H1 (cell line): ENCODE data around the gene ZNF611. TPM values are rescaled to one million over a fixed set of nuclear protein-coding genes. Genes with fewer than 3 reads are reported as not detected.
A peak's percentile ranks its signal among the peaks of the same experiment; 100 is the strongest.

Experiments
- CTCF ChIA-PET: fragments of 300-600 bp; sonication (Branson Sonifier 250); formaldehyde crosslinking; loops from one replicate; lab custom pipeline; 2021; ENCODE audit not compliant: partially characterized antibody; lab: Charles Lee
- POLR2A ChIA-PET: fragments of 300-600 bp; sonication (Branson Sonifier 250); formaldehyde crosslinking; loops from one replicate; lab custom pipeline; 2021; ENCODE audit warnings: inconsistent platforms; ENCODE audit not compliant: partially characterized antibody; lab: Charles Lee
- DNase-seq, 2 experiments: peaks; one replicate each; pipeline versions ENCODE4 v3.0.0 to v3.0.0-alpha.2; 2010 to 2022; ENCODE audit warnings: low spot score in 2 of 2, low read depth in 1 of 2, mixed read lengths in 1 of 2
- FAIRE-seq: peaks from 2 replicates; lab custom pipeline; 2011; peaks lifted over from hg19 to GRCh38; lab: Jason Lieb, UNC
- H2AFZ ChIP-seq: 2 replicates; pipeline ENCODE4 v1.8.1; 2012; ENCODE audit warnings: low read length, inconsistent platforms
- H2AK5ac ChIP-seq: 2 replicates; pipeline ENCODE4 v1.6.1; 2013; ENCODE audit warnings: low read depth, low read length
- H2BK120ac ChIP-seq: replicated peaks from 2 replicates; pipeline ENCODE3; 2013; ENCODE audit warnings: low read depth, low read length, inconsistent platforms
- H2BK12ac ChIP-seq: 2 replicates; pipeline ENCODE4 v1.6.1; 2013; ENCODE audit warnings: low read depth, low read length
- H2BK15ac ChIP-seq: 2 replicates; pipeline ENCODE4 v1.6.1; 2013; ENCODE audit warnings: low read length
- H2BK20ac ChIP-seq: 2 replicates; pipeline ENCODE4 v1.6.1; 2013; ENCODE audit warnings: low read length
- H2BK5ac ChIP-seq: 2 replicates; pipeline ENCODE4 v1.6.1; 2013; ENCODE audit warnings: low read depth, low read length
- H3K14ac ChIP-seq: 2 replicates; pipeline ENCODE4 v1.6.1; 2013; ENCODE audit warnings: inconsistent platforms; ENCODE audit not compliant: insufficient read length
- H3K18ac ChIP-seq: 2 replicates; pipeline ENCODE4 v1.6.1; 2013; ENCODE audit warnings: low read length; ENCODE audit errors: extremely low read depth
- H3K23ac ChIP-seq: 2 replicates; pipeline ENCODE4 v1.6.1; 2013; ENCODE audit warnings: inconsistent platforms; ENCODE audit not compliant: insufficient read length
- H3K23me2 ChIP-seq: 2 replicates; pipeline ENCODE4 v1.6.1; 2013; ENCODE audit warnings: low read depth, low read length
- H3K27ac ChIP-seq: 2 replicates; pipeline ENCODE4 v1.6.1; 2011; ENCODE audit warnings: low read depth, low read length, inconsistent platforms
- H3K27me3 ChIP-seq, 4 experiments: replicated peaks in 1 of 4; 1 replicate in 1 of 4; 2 replicates in 3 of 4; pipeline versions ENCODE4 v1.6.1 to v1.8.1; 2011 to 2013; ENCODE audit warnings: low read length in 3 of 4, mild to moderate bottlenecking in 3 of 4, inconsistent platforms in 2 of 4, mixed read lengths in 2 of 4, moderate library complexity in 1 of 4; ENCODE audit not compliant: control insufficient read depth in 3 of 4, insufficient read depth in 3 of 4; ENCODE audit errors: extremely low read depth in 1 of 4
- H3K36me3 ChIP-seq, 4 experiments: 2 replicates each; pipeline versions ENCODE4 v1.6.1 to v1.8.1; 2011 to 2013; ENCODE audit warnings: mild to moderate bottlenecking in 4 of 4, low read length in 3 of 4, moderate library complexity in 2 of 4, control low read depth in 1 of 4, inconsistent platforms in 1 of 4; ENCODE audit not compliant: insufficient read depth in 4 of 4, control insufficient read depth in 2 of 4
- H3K4ac ChIP-seq: replicated peaks from 2 replicates; pipeline ENCODE3; 2013; ENCODE audit warnings: low read length, low read depth, mixed read lengths, inconsistent platforms; ENCODE audit not compliant: insufficient read length
- H3K4me1 ChIP-seq, 4 experiments: replicated peaks in 1 of 4; 1 replicate in 1 of 4; 2 replicates in 3 of 4; pipeline versions ENCODE4 v1.6.1 to v1.8.1; 2011 to 2013; ENCODE audit warnings: low read length in 3 of 4, inconsistent platforms in 2 of 4, mixed read lengths in 1 of 4; ENCODE audit not compliant: insufficient read depth in 4 of 4, control insufficient read depth in 3 of 4
- H3K4me2 ChIP-seq, 2 experiments: 2 replicates each; pipeline versions ENCODE4 v1.6.1 to v1.8.1; 2011 to 2013; ENCODE audit warnings: low read depth in 2 of 2, low read length in 2 of 2, control low read depth in 1 of 2, inconsistent platforms in 1 of 2, mild to moderate bottlenecking in 1 of 2; ENCODE audit not compliant: insufficient read depth in 1 of 2
- H3K4me3 ChIP-seq, 4 experiments: fragments of 200-600, 300-600 bp in 1 of 4; sonication (generic), shearing (Covaris generic), sonication (Bioruptor Twin) in 1 of 4; 2 replicates each; pipeline versions ENCODE4 v1.5.1 to v1.8.1; 2011 to 2016; ENCODE audit warnings: low read length in 4 of 4, low read depth in 3 of 4, control low read depth in 2 of 4, inconsistent platforms in 2 of 4, mild to moderate bottlenecking in 2 of 4, mixed read lengths in 1 of 4, moderate library complexity in 1 of 4; ENCODE audit not compliant: insufficient read depth in 2 of 4; ENCODE audit errors: extremely low read depth in 1 of 4
- H3K56ac ChIP-seq: replicated peaks from 2 replicates; pipeline ENCODE3; 2013; ENCODE audit warnings: low read depth, mild to moderate bottlenecking, mixed read lengths, low read length, inconsistent platforms; ENCODE audit not compliant: insufficient read length
- H3K79me1 ChIP-seq: 2 replicates; pipeline ENCODE4 v1.6.1; 2013; ENCODE audit warnings: low read depth, low read length, control low read depth
- H3K79me2 ChIP-seq, 2 experiments: 2 replicates each; pipeline versions ENCODE4 v1.6.1 to v1.8.1; 2012 to 2013; ENCODE audit warnings: low read length in 2 of 2, mild to moderate bottlenecking in 2 of 2, inconsistent platforms in 1 of 2; ENCODE audit not compliant: insufficient read depth in 2 of 2, control insufficient read depth in 1 of 2
- H3K9ac ChIP-seq, 4 experiments: replicated peaks in 1 of 4; 1 replicate in 1 of 4; 2 replicates in 3 of 4; pipeline versions ENCODE4 v1.6.1 to v1.8.1; 2011 to 2013; ENCODE audit warnings: low read depth in 3 of 4, low read length in 3 of 4, control low read depth in 2 of 4, mild to moderate bottlenecking in 2 of 4, moderate library complexity in 2 of 4, inconsistent platforms in 1 of 4; ENCODE audit errors: extremely low read depth in 1 of 4
- H3K9me3 ChIP-seq, 2 experiments: 2 replicates each; pipeline versions ENCODE4 v1.6.1 to v1.8.1; 2012 to 2013; ENCODE audit warnings: mild to moderate bottlenecking in 2 of 2, moderate library complexity in 2 of 2, control low read depth in 1 of 2, inconsistent platforms in 1 of 2, low read depth in 1 of 2, low read length in 1 of 2, mixed read lengths in 1 of 2; ENCODE audit not compliant: insufficient read depth in 2 of 2
- H4K20me1 ChIP-seq, 2 experiments: replicated peaks in 1 of 2; 2 replicates each; pipeline versions ENCODE3 to v1.8.1; 2011 to 2013; ENCODE audit warnings: inconsistent platforms in 2 of 2, low read length in 2 of 2, mild to moderate bottlenecking in 1 of 2; ENCODE audit not compliant: insufficient read depth in 2 of 2, control insufficient read depth in 1 of 2
- H4K5ac ChIP-seq: 2 replicates; pipeline ENCODE4 v1.6.1; 2013; ENCODE audit warnings: low read length, low read depth, mixed read lengths, inconsistent platforms; ENCODE audit not compliant: insufficient read length
- H4K8ac ChIP-seq: 2 replicates; pipeline ENCODE4 v1.8.0; 2013; ENCODE audit warnings: mild to moderate bottlenecking, moderate library complexity, low read length, inconsistent platforms; ENCODE audit not compliant: insufficient read depth; ENCODE audit errors: extremely low read depth
- H4K91ac ChIP-seq: replicated peaks from 2 replicates; pipeline ENCODE3; 2013; ENCODE audit warnings: low read length, mixed read lengths, inconsistent platforms; ENCODE audit not compliant: insufficient read length
- CREB1 ChIP-seq: IDR thresholded peaks from 2 replicates; pipeline ENCODE4 v1.6.1; 2012; ENCODE audit warnings: inconsistent platforms
- CTCF ChIP-seq, 3 experiments: IDR thresholded peaks; 1 replicate in 2 of 3; 2 replicates in 1 of 3; pipeline versions ENCODE4 v1.5.1 to v1.6.1; 2011; ENCODE audit warnings: low read length in 3 of 3, mild to moderate bottlenecking in 3 of 3, inconsistent platforms in 2 of 3, low read depth in 1 of 3, moderate library complexity in 1 of 3; ENCODE audit not compliant: insufficient read depth in 1 of 3; ENCODE audit errors: control extremely low read depth in 1 of 3
- E2F6 ChIP-seq: IDR thresholded peaks from 2 replicates; pipeline ENCODE4 v1.6.1; 2012; ENCODE audit warnings: inconsistent platforms
- JUND ChIP-seq: IDR thresholded peaks from 2 replicates; pipeline ENCODE4 v1.6.1; 2011; ENCODE audit warnings: mild to moderate bottlenecking, improper control_type of control experiment, low read length
- KDM5A ChIP-seq: fragments of 200-600 bp; IDR thresholded peaks from 2 replicates; pipeline ENCODE4 v1.7.1; 2012; ENCODE audit warnings: mild to moderate bottlenecking, low read length, inconsistent platforms, mixed read lengths
- MAX ChIP-seq: IDR thresholded peaks from 2 replicates; pipeline ENCODE4 v1.6.1; 2012; ENCODE audit warnings: inconsistent platforms
- RAD21 ChIP-seq, 2 experiments: IDR thresholded peaks in 1 of 2; conservative IDR thresholded peaks in 1 of 2; 2 replicates each; pipeline ENCODE4 v1.6.1; 2011; ENCODE audit warnings: low read depth in 2 of 2, low read length in 2 of 2, improper control_type of control experiment in 1 of 2, inconsistent platforms in 1 of 2, mild to moderate bottlenecking in 1 of 2, moderate library complexity in 1 of 2
- TBP ChIP-seq: IDR thresholded peaks from 2 replicates; pipeline ENCODE4 v1.6.1; 2011; ENCODE audit warnings: low read depth, low read length, improper control_type of control experiment
- TEAD4 ChIP-seq: IDR thresholded peaks from 2 replicates; pipeline ENCODE4 v1.6.1; 2012; ENCODE audit warnings: low read depth, low read length, inconsistent platforms, mixed read lengths
- WGBS, 2 experiments: shearing (Covaris generic) in 1 of 2; methylation state at CpG; one replicate each; pipeline versions ENCODE4 v1.1.6 to v1.1.7; 2013 to 2015; ENCODE audit warnings: low lambda C conversion rate in 2 of 2, mixed read lengths in 2 of 2, inconsistent platforms in 1 of 2, low coverage in 1 of 2, missing lambda C conversion rate in 1 of 2; ENCODE audit not compliant: insufficient replicate concordance in 2 of 2, insufficient coverage in 1 of 2, insufficient read length in 1 of 2; ENCODE audit errors: extremely low coverage in 1 of 2, missing lambda C conversion rate in 1 of 2; 5-methylcytosine and 5-hydroxymethylcytosine counted together
- polyA plus RNA-seq, 7 experiments: library from polyadenylated mRNA; depleted of rRNA in 3 of 7; stranded (reverse) in 5 of 7; unstranded in 2 of 7; fragments of >200 nt in 5 of 7; fragments of 200-250 nt in 2 of 7; gene quantifications; 1 replicate in 5 of 7; 2 replicates in 1 of 7; 4 replicates in 1 of 7; pipeline versions ENCODE4 v1.2.1 to v1.2.3, GENCODE V29; 2011 to 2013; ENCODE audit warnings: missing spikeins in 2 of 7, mixed read lengths in 2 of 7
- total RNA-seq: library from RNA; stranded (reverse); fragmentation: NEBNext Ultra II Directional; extraction: Animal tissue kit (Norgen Biotek cat#: 25700); gene quantifications from 2 replicates; pipeline ENCODE4 v1.2.1, GENCODE V29; 2021

Gene ZNF611
- total and polyA plus RNA-seq, 2 of the 8 experiments (the other 6 are each of a cell fraction or from before 2014, with no cell fraction given) = 1.9 to 19.0 TPM

- Histone ChIP-seq H2BK120ac (no peak overlapping the region), H2BK5ac (0 out of 2 replicates have a peak overlapping the region, but pooled peaks have one; percentile 62), H3K14ac (no peak overlapping the region), H4K5ac (no peak overlapping the region), H2BK12ac (peak overlapping the region; percentile 86; the same call in 1 of the 2 replicates), H3K18ac (no peak overlapping the region), H3K4ac (no peak overlapping the region), H3K23me2 (no peaks in the 10 kb centered on the region), H3K36me3 (no peaks in the 10 kb centered on the region), H4K91ac (no peak overlapping the region), H3K79me1 (no peaks in the 10 kb centered on the region), H2BK15ac (no peak overlapping the region), H3K23ac (no peak overlapping the region), H3K56ac (no peak overlapping the region), H3K9ac (no peak overlapping the region; a peak in 1 of 7 replicates), H3K4me2 (peak overlapping the region; percentile 50 to 52), H2BK20ac (no peak overlapping the region), H2AFZ (0 out of 2 replicates have a peak overlapping the region, but pooled peaks have one; percentile 75), H3K27ac (no peak overlapping the region), H3K4me3 (peak overlapping the region in 1 of 4 experiments; percentile 91; a peak in 2 of 8 replicates), H3K4me1 (peaks cover 0 to 6% (median 3%) of the 10 kb centered on the region in 4 experiments; a peak in 4 of 7 replicates), H4K8ac (no peak overlapping the region), H3K27me3 (peaks cover 0 to 3% (median 0%) of the 10 kb centered on the region in 4 experiments; a peak in 1 of 7 replicates), H3K9me3 (no peaks in the 10 kb centered on the region; a peak in 1 of 4 replicates), H2AK5ac (no peak overlapping the region), H4K20me1 (no peaks in the 10 kb centered on the region), H3K79me2 (no peaks in the 10 kb centered on the region)
- no peak for FAIRE-seq
- ChIA-PET CTCF (interaction anchor here (0.8 to 1.2 kb wide), 6 partner anchors 9 to 337 kb away, joined by 3 to 4 read pairs (median 3); no protein-coding TSS in a partner anchor), POLR2A (interaction anchor here (0.7 to 1.1 kb wide), 4 partner anchors 8 to 566 kb away, joined by 3 to 7 read pairs (median 3); no protein-coding TSS in a partner anchor)
- WGBS, 2 experiments = 33% methylated on average over 18 of the region's 18 CpGs; no CpG with 5 or more reads in 1 of the 2 experiments
- peak; percentile 75 to 88 for DNase-seq
- TF ChIP-seq JUND = 0 out of 2 replicates have a peak, but pooled peaks have one; percentile 43
- no peak for TF ChIP-seq CREB1
- no peak for TF ChIP-seq KDM5A
- 0 out of 2 replicates have a peak, but pooled peaks have one; percentile 12 for TF ChIP-seq MAX
- peak; percentile 85 for TF ChIP-seq TEAD4
- TF ChIP-seq RAD21 (IDR thresholded peaks at IDR 0.05 in 1 of 2, conservative IDR thresholded peaks at IDR 0.05 in 1 of 2; ENCODE audit: low read depth in 2 of 2, low read length in 2 of 2) = peak in 1 of 2 experiments; percentile 25; a peak in 1 of 4 replicates
- TF ChIP-seq CTCF (IDR thresholded peaks at IDR 0.05; ENCODE audit: control extremely low read depth in 1 of 3, insufficient read depth in 1 of 3, low read depth in 1 of 3, low read length in 3 of 3) = 0 out of 4 replicates have a peak, but pooled peaks of 1 of the 3 experiments have one; percentile 5
- TF ChIP-seq E2F6 = no peak
- TF ChIP-seq TBP = peak; percentile 23; the same call in 1 of the 2 replicates
These were observed 890 bp upstream of the ZNF611 start for GRCh38 chr19:52735734-52736133.
